ENCODE results near the gene ZEB1.
A peak's percentile ranks its signal among the peaks of the same experiment; 100 is the strongest.

ZEB1 gene

GRCh38 chr10:31318854-31319601 lies at the start of gene ZEB1:
TSS of gene ZEB1 (plus strand) at chr10:31319216. CDS start at chr10:31319235, 19 bp downstream.
- DNase-seq (ENCODE audit: low spot score): peak; percentile 94

- no peak for DNase-seq (ENCODE audit: low spot score)
Measured at GRCh38 chr10:31270954-31271353, 48.1 kb upstream of the ZEB1 start.

- DNase-seq (ENCODE audit: low spot score): no peak
Measured at GRCh38 chr10:31272841-31273240, 46.2 kb upstream of the ZEB1 start.

GRCh38 chr10:31273789-31274188 lies 45.2 kb upstream of the ZEB1 start:
- DNase-seq (ENCODE audit: low spot score): no peak

GRCh38 chr10:31274310-31274709 lies 44.7 kb upstream of the ZEB1 start:
- no peak for DNase-seq (ENCODE audit: low spot score)

- no peak for DNase-seq (ENCODE audit: low spot score)
Measured at GRCh38 chr10:31278279-31278941, 40.6 kb upstream of the ZEB1 start.

- DNase-seq (ENCODE audit: low spot score): no peak
Measured at GRCh38 chr10:31280972-31281371, 38.0 kb upstream of the ZEB1 start.

- DNase-seq (ENCODE audit: low spot score): no peak
Measured at GRCh38 chr10:31288001-31288400, 31.0 kb upstream of the ZEB1 start.

- no peak for DNase-seq (ENCODE audit: low spot score)
Measured at GRCh38 chr10:31288962-31289361, 30.1 kb upstream of the ZEB1 start.

- DNase-seq (ENCODE audit: low spot score): no peak
Measured at GRCh38 chr10:31290386-31290785, 28.6 kb upstream of the ZEB1 start.

GRCh38 chr10:31291123-31291522 lies 27.9 kb upstream of the ZEB1 start:
- no peak for DNase-seq (ENCODE audit: low spot score)

- DNase-seq (ENCODE audit: low spot score): no peak
Measured at GRCh38 chr10:31294558-31294957, 24.5 kb upstream of the ZEB1 start.

GRCh38 chr10:31296754-31297153 lies 22.3 kb upstream of the ZEB1 start:
- no peak for DNase-seq (ENCODE audit: low spot score)

GRCh38 chr10:31299119-31299518 lies 19.9 kb upstream of the ZEB1 start:
- DNase-seq (ENCODE audit: low spot score): no peak

- no peak for DNase-seq (ENCODE audit: low spot score)
Measured at GRCh38 chr10:31303212-31303611, 15.8 kb upstream of the ZEB1 start.

GRCh38 chr10:31304291-31304970 lies 14.6 kb upstream of the ZEB1 start:
- no peak for DNase-seq (ENCODE audit: low spot score)

GRCh38 chr10:31313396-31313795 lies 5.6 kb upstream of the ZEB1 start:
- no peak for DNase-seq (ENCODE audit: low spot score)

GRCh38 chr10:31314256-31315150 lies 4.5 kb upstream of the ZEB1 start:
- no peak for DNase-seq (ENCODE audit: low spot score)

GRCh38 chr10:31315453-31315852 lies 3.6 kb upstream of the ZEB1 start:
- no peak for DNase-seq (ENCODE audit: low spot score)

- no peak for DNase-seq (ENCODE audit: low spot score)
Measured at GRCh38 chr10:31317171-31317570, 1.8 kb upstream of the ZEB1 start.

- peak; percentile 51 for DNase-seq (ENCODE audit: low spot score)
Measured at GRCh38 chr10:31317652-31318381, 1.2 kb upstream of the ZEB1 start.
